Inflammatory macrophage treated with lipopolysaccharide for 4 hours (primary cell): ENCODE measurements around the gene OR8S1.

Experiments used
- DNase-seq: peaks from one replicate; pipeline ENCODE4 v3.0.0-alpha.2; 2020

The OR8S1 gene

GRCh38 chr12:48557919-48558318, 32.5 kb downstream of the OR8S1 start:
- no peak for DNase-seq

- no peak for DNase-seq
These were observed 42.3 kb downstream of the OR8S1 start for GRCh38 chr12:48567731-48568130.

- DNase-seq = no peak
These were observed 44.5 kb downstream of the OR8S1 start, which contains the start of gene LALBA for GRCh38 chr12:48569946-48570345. TSS of gene LALBA (minus strand) at chr12:48570046. CDS start at chr12:48570020, 26 bp downstream.

- peak; percentile 13 for DNase-seq
These were observed 46.9 kb downstream of the OR8S1 start for GRCh38 chr12:48572326-48572725.
